Measurements from ENCODE around the gene PIP5K1B. TPM values are rescaled to one million over a fixed set of nuclear protein-coding genes. Genes with fewer than 3 reads are reported as not detected.

PIP5K1B gene
- total and polyA plus RNA-seq, 2 experiments from 2014 or later: 3.7 to 10.2 TPM

DNA sequence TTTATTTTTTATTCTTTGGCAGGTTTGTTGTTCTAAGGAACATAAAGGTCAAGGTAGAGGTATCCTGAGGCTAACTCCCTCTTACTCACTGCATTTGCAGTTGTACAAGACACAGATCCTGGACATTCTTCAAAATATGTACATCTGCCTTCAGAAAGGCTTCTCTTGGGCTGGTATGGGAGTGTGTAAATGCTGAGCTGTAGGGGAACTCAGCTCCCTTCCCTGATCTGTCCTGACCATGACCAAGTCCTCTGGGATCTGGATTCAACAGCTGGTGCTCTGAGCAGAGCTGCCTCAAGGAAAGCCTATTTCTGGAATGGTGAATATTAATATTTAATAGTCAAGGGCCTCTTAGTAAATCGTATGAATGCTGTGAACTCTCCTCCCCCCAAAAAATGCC, 191.4 kb downstream of the PIP5K1B start:
- H4K20me1 ChIP-seq (ENCODE audit: insufficient read depth, poor library complexity, severe bottlenecking): no peaks in the 10 kb centered on the region
- H3K4me1 ChIP-seq (ENCODE audit: insufficient read depth): peaks cover 4% of the 10 kb centered on the region
- H3K9me2 ChIP-seq (replicated peaks; ENCODE audit: insufficient read depth): no peaks in the 10 kb centered on the region
- TF ChIP-seq EZH2 (IDR thresholded peaks at IDR 0.05; ENCODE audit: borderline replicate concordance) (no peak), EZH2phosphoT487 (IDR thresholded peaks at IDR 0.05; ENCODE audit: low read depth, severe bottlenecking, unreplicated experiment) (no peak)
- TF ChIP-seq, protein P1, sequence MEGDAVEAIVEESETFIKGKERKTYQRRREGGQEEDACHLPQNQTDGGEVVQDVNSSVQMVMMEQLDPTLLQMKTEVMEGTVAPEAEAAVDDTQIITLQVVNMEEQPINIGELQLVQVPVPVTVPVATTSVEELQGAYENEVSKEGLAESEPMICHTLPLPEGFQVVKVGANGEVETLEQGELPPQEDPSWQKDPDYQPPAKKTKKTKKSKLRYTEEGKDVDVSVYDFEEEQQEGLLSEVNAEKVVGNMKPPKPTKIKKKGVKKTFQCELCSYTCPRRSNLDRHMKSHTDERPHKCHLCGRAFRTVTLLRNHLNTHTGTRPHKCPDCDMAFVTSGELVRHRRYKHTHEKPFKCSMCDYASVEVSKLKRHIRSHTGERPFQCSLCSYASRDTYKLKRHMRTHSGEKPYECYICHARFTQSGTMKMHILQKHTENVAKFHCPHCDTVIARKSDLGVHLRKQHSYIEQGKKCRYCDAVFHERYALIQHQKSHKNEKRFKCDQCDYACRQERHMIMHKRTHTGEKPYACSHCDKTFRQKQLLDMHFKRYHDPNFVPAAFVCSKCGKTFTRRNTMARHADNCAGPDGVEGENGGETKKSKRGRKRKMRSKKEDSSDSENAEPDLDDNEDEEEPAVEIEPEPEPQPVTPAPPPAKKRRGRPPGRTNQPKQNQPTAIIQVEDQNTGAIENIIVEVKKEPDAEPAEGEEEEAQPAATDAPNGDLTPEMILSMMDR (IDR thresholded peaks at IDR 0.05; ENCODE audit: poor library complexity): no peak
- H3K4me2 ChIP-seq: peak overlapping the region; percentile 39
- H2AFZ ChIP-seq: no peak overlapping the region
- H3K27me3 ChIP-seq: no peaks in the 10 kb centered on the region
- H3K79me2 ChIP-seq: no peaks in the 10 kb centered on the region
- H3K27ac ChIP-seq: peak overlapping the region; percentile 7
- no peaks in the 10 kb centered on the region for H3K36me3 ChIP-seq (replicated peaks; ENCODE audit: insufficient read depth, low read depth)
- WGBS (ENCODE audit: low lambda C conversion rate, missing lambda C conversion rate): 76% methylated on average over 1 of the region's 1 CpG
- H3K4me3 ChIP-seq: no peak overlapping the region
- H3K9me3 ChIP-seq (ENCODE audit: low read depth): no peaks in the 10 kb centered on the region
- DNase-seq (ENCODE audit: low spot score): no peak

DNA sequence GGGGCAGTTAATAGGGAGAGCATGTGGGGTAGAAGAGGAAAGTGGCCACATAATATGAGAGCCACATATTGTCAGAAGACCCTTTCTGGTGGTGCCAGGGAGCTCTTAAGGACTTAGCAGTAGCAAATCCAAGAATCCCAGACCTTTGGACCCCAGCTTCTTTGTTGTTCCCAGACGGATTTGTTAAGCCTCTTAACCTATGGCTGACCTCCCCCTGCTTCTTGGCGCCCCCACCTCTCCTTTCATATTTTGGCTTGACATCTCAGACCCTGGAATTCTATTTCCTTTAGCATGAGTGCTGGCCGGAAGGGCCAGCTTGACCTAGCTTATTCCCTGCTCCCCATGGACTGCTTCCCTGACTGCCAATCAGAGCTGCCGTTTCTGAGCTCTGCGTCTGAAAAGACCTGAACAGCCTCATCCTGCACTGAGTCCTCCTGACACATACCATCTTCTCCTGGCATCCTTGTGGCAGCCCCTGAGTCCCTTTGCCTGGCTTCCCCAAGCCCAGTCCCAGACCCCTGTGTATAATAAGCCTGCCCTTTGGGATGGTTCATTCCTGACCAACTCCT, 192.6 kb downstream of the PIP5K1B start:
- H4K20me1 ChIP-seq (ENCODE audit: insufficient read depth, poor library complexity, severe bottlenecking): no peaks in the 10 kb centered on the region
- no peaks in the 10 kb centered on the region for H3K36me3 ChIP-seq (replicated peaks; ENCODE audit: insufficient read depth, low read depth)
- DNase-seq (ENCODE audit: low spot score): no peak
- H3K9me3 ChIP-seq (ENCODE audit: low read depth): no peaks in the 10 kb centered on the region
- no peaks in the 10 kb centered on the region for H3K79me2 ChIP-seq
- no peaks in the 10 kb centered on the region for H3K9me2 ChIP-seq (replicated peaks; ENCODE audit: insufficient read depth)
- WGBS (ENCODE audit: low lambda C conversion rate, missing lambda C conversion rate): 62% methylated on average over 5 of the region's 5 CpGs
- TF ChIP-seq, protein P1 (IDR thresholded peaks at IDR 0.05; ENCODE audit: poor library complexity): no peak
- TF ChIP-seq EZH2 (IDR thresholded peaks at IDR 0.05; ENCODE audit: borderline replicate concordance) (no peak), EZH2phosphoT487 (IDR thresholded peaks at IDR 0.05; ENCODE audit: low read depth, severe bottlenecking, unreplicated experiment) (no peak)
- H3K4me2 ChIP-seq: no peak overlapping the region
- H2AFZ ChIP-seq: no peak overlapping the region
- H3K4me3 ChIP-seq: no peak overlapping the region
- no peak overlapping the region for H3K27ac ChIP-seq
- no peaks in the 10 kb centered on the region for H3K27me3 ChIP-seq
- H3K4me1 ChIP-seq (ENCODE audit: insufficient read depth): peaks cover 4% of the 10 kb centered on the region

DNA sequence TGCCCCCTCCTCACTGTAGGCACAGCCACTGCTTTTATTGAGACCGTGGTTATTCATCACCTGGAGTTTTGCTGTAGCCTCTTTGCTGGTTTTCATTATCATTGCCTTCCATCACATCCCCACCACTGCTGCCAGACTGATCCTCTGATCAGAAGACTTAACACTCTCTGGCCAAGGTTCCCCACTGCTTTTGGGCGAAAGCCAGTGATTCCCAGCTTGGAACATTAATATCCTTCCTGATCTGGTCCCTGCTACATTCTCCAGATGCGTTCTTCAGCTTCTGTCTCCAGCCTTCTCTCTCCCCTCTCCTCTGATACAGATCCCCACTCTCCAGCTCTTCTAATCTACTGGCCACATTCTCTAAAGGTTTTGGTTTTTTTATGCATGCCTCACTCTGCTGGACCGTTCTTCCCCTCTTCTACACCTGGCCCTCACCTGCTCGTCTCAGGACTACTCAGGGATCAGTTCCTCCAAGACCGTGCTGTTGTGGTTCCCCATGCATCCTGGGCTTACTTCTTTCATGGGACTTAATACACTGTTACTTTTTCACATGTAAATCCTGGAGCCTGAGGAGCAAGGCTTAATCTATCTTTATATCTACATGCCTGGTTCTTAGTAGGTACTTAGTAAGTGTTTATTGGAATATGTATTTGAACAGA, 193.9 kb downstream of the PIP5K1B start:
- H3K9me2 ChIP-seq (replicated peaks; ENCODE audit: insufficient read depth): no peaks in the 10 kb centered on the region
- H4K20me1 ChIP-seq (ENCODE audit: insufficient read depth, poor library complexity, severe bottlenecking): no peaks in the 10 kb centered on the region
- no peak overlapping the region for H3K4me3 ChIP-seq
- no peaks in the 10 kb centered on the region for H3K36me3 ChIP-seq (replicated peaks; ENCODE audit: insufficient read depth, low read depth)
- WGBS (ENCODE audit: low lambda C conversion rate, missing lambda C conversion rate): 79% methylated on average over 6 of the region's 6 CpGs
- H3K4me2 ChIP-seq: no peak overlapping the region
- TF ChIP-seq EZH2phosphoT487 (IDR thresholded peaks at IDR 0.05; ENCODE audit: low read depth, severe bottlenecking, unreplicated experiment) (no peak), EZH2 (IDR thresholded peaks at IDR 0.05; ENCODE audit: borderline replicate concordance) (no peak)
- TF ChIP-seq, protein P1 (IDR thresholded peaks at IDR 0.05; ENCODE audit: poor library complexity): no peak
- no peaks in the 10 kb centered on the region for H3K27me3 ChIP-seq
- H3K79me2 ChIP-seq: no peaks in the 10 kb centered on the region
- H3K27ac ChIP-seq: no peak overlapping the region
- H2AFZ ChIP-seq: no peak overlapping the region
- H3K4me1 ChIP-seq (ENCODE audit: insufficient read depth): peaks cover 4% of the 10 kb centered on the region
- no peak for DNase-seq (ENCODE audit: low spot score)
- H3K9me3 ChIP-seq (ENCODE audit: low read depth): no peaks in the 10 kb centered on the region

Data from hepatocyte (in vitro differentiated cells).